KBM-7 (cell line): ENCODE data around the gene PRELID3B.

Source experiments
- DNase-seq: peaks from one replicate; pipeline ENCODE4 v3.0.0-alpha.2; 2015
- in situ Hi-C: fragments of 300-500 bp; cut with MboI; formaldehyde crosslinking; loops from 2 replicates; pipeline ENCODE4 v1.14.3; 2020; ENCODE audit warnings: low sequenced_read_pairs, low pct_unique_long_range_greater_than_20kb, mixed read lengths

Gene PRELID3B

DNA sequence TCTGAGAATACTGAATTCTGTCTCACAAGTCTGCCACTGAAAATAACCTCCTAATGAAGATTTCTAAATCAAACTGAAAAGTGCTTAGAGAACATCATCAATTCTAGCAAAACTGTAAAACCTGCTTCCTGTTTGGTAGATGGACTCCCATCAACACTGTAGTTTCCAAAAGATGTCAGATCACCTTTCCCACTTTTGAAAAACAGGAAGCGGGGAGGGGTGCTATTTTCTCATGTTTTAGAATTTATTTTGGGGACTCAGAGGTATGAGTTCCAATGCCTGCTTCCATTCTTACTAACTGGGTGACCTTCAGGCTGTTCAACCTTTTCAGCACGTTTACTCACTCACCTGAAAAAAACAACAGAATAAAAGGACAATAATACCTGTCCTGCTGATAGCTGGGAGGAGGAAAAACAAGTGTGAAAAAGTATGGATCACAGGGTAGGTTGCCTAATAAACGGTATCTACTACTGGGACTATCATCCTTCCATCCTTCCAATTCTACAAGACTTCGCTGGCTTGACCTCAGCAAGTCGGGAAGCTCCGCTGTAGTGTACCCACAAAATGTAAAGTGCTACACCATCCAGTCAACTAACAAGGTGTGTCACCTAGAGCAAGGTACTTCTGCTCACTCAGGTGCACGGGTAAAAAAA is 11.5 kb downstream of the PRELID3B start:
- in situ Hi-C loops, result no loop called here
- peak; percentile 21 for DNase-seq

- in situ Hi-C loops, result no loop called here
Measured at GRCh38 chr20:59028812-59029211, 13.8 kb downstream of the PRELID3B start.

GRCh38 chr20:59027741-59028320 is 14.8 kb downstream of the PRELID3B start:
- no peak for DNase-seq
- in situ Hi-C loops, result no loop called here

More at GRCh38 chr20:59028812-59029211, 13.8 kb downstream of the PRELID3B start:
- DNase-seq, result no peak

- DNase-seq, result no peak
- in situ Hi-C loops, result no loop called here
Measured at GRCh38 chr20:59026904-59027740, 15.5 kb downstream of the PRELID3B start.

GRCh38 chr20:59025511-59025910 is 17.1 kb downstream of the PRELID3B start:
- in situ Hi-C loops, result no loop called here
- DNase-seq, result no peak

DNA sequence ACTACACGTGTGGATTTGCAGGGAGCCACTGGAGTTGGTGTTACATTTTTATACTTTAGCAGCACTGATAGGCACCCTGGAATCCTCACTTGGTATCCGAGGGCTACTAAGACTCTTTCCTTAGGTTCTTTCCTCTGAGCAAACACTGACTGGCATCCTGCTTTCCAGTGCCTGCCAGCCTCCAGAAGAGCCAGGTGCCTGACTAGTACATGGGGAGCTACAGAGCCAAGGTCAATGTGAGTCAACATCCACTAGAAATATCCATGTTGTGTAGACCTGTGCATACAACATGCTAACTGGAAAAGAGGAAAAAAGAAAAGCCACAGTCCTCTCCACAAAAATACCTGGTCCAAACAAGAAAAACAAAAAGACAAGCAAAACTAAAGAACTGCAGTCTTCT is 17.5 kb downstream of the PRELID3B start:
- in situ Hi-C loops, result no loop called here
- DNase-seq, result no peak

DNA sequence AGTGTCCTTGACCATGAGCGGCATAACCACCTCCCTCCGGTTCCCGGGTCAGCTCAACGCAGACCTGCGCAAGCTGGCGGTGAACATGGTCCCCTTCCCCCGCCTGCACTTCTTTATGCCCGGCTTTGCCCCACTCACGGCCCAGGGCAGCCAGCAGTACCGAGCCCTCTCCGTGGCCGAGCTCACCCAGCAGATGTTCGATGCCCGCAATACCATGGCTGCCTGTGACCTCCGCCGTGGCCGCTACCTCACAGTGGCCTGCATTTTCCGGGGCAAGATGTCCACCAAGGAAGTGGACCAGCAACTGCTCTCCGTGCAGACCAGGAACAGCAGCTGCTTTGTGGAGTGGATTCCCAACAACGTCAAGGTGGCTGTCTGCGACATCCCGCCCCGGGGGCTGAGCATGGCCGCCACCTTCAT is 18.5 kb downstream of the PRELID3B start:
- DNase-seq, result no peak
- in situ Hi-C loops, result no loop called here

GRCh38 chr20:59023616-59024015 is 19.0 kb downstream of the PRELID3B start:
- DNase-seq, result no peak
- in situ Hi-C loops, result no loop called here

DNA sequence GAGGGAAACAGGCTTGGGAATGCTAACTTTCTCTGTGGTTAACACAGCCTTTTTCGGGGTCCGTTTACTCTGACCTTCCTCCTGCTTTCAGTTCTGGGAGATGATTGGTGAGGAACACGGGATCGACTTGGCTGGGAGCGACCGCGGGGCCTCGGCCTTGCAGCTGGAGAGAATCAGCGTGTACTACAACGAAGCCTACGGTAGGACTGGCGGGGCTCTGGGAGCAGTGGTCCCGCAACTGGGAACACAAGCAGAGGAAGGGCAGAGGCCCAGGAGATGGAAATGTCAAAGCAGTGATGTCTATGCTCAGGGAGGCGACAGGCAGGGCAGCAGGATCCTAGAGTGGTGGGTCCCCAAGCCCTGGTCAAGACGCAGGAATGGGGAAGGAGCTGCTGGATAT is 19.8 kb downstream of the PRELID3B start:
- in situ Hi-C loops, result no loop called here
- no peak for DNase-seq

GRCh38 chr20:59020938-59021551 is 21.5 kb downstream of the PRELID3B start:
- DNase-seq, result no peak
- in situ Hi-C loops, result no loop called here

DNA sequence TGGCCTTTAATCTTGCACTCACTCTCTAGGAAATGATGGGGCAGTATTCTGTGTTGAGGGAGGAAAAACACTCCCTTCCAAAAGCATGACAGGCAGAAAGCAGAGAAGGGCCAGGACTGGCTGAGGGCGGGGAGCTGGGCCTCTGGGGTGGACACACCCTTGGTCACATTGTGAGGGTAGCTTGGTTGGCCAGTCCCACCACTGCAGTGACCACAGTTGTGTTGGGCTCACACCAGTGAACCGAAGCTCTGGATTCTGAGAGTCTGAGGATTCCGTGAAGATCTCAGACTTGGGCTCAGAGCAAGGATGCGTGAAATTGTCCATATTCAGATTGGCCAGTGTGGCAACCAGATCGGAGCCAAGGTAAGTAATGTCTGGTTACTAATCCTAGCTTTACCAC is 23.4 kb downstream of the PRELID3B start, which contains the start of gene TUBB1:
TUBB1 (plus strand) TSS at position 213 of the 400 bp plus-strand sequence; CDS start at position 307, 94 bp downstream.
- in situ Hi-C loops, result no loop called here
- no peak for DNase-seq

DNA sequence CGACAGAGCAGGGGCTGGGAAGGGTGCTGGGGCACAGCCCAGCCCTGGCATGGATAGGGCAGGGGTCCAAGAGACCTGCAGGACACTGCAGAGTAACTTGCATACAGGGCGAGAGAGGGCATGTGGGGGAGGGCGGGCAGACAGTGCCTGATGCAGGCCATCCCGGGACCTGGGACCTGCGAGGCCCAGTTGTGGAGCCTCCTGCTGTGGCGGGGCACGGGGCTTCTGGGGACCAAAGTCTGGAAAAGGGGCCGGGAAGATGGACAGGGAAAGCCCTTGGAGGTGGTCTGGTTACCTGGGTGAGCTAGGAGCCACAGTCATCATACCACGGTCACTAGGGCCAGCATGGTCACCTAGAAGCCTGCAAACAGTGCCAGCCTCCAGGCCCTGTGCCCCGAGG is 23.8 kb downstream of the PRELID3B start:
- in situ Hi-C loops, result no loop called here
- DNase-seq, result no peak

- DNase-seq, result no peak
- in situ Hi-C loops, result no loop called here
Measured at GRCh38 chr20:59017493-59018231, 24.9 kb downstream of the PRELID3B start.

DNA sequence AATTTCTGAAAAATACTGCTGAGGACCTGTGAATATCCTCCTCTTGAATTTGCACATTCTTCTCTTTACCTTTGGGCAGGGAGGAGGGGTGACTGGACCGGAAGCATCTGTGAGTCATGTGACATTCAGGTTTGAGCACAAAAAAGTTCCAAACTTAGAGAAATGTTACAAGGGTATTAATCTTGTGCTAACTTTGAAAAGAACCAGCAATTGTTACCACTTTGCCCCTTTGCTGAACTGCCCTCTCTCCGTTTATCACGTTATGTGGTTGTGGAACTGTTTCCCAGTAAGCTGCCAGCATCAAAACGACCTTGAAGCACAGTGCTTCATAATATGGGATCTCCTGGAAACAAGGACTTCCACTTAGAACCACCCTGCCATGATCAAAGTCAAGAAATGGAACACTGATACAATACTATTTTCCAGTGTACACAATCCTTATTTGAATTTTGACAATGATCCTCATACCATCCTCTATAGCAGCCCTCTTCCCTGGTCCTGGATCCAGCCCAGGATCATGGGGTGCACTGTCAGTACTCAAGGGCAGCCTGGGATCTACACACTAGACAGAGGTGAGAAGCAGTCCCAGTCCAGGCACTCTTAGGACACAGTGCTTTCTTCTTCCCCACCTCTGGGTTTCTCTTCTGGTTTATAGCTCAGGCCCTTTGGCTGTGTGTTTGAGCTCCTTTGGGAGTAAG is 25.6 kb downstream of the PRELID3B start:
- DNase-seq, result no peak
- in situ Hi-C loops, result no loop called here

DNA sequence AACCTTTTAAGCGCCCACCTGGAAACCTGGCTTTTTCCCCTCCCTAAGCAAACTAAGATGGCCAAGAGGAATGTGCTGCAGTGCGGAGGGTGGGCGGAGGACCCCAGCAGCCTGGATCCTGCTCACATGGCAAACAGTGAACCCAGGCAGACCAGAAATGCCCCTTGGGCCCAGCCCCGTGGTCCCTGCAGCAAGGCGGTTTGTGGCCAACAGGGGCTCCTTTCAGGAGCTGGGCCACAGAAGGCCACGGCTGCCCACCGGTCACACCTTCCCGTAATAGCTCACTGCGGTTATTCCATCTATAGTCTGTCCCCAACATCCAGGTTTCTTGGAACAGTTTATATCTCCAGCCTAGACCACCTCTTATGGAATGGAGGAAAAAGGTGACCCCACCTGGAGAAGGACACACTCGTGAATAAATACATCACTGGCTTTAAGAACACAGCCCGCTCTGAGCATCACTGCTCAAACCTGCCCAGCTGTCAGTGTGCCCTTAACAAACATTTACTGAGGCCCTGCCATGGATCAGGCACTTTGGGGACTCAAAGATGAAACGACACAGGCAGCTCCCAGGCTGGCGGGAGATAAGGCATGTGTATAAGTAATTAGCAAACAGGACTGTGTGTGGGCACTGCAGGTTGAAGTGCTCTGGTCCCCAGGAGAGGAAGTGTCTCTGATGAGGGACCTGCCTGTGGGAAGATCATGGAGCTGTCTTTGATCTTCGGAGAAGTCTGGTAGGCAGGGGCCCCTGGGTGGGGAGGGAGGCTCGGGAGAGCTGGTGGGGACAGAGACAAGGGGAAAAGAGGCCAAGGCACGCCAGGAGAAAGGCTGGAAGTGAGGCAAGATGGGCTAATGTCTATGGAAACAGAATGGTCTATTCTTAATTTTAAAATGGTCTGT is 26.5 kb downstream of the PRELID3B start:
- in situ Hi-C loops, result no loop called here
- no peak for DNase-seq

- in situ Hi-C loops, result no loop called here
- no peak for DNase-seq
Measured at GRCh38 chr20:59015411-59015810, 27.2 kb downstream of the PRELID3B start.

- in situ Hi-C loops, result no loop called here
- no peak for DNase-seq
Measured at GRCh38 chr20:59014680-59015389, 27.8 kb downstream of the PRELID3B start.
